ENCODE measurements around the gene ODAD3.

DNA sequence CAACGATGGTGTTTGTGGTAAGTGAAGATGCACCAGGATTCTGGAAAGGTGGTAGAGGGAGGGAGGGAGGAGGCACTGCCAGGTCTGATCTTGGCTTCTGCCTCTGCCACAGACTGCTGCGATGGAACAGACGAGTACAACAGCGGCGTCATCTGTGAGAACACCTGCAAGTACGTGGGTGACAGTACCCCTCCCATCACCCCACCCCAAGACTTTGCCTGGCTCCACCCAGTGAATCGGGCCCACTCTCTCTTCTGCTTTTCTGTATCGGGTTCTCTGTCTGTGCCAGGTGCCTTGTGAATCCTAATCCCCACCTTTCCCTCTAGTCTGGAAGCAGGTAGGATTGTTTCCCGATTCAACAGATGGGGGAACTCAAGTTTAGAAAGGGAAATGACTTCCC lies 3.0 kb upstream of the ODAD3 start:
- TF ChIP-seq, protein P1, sequence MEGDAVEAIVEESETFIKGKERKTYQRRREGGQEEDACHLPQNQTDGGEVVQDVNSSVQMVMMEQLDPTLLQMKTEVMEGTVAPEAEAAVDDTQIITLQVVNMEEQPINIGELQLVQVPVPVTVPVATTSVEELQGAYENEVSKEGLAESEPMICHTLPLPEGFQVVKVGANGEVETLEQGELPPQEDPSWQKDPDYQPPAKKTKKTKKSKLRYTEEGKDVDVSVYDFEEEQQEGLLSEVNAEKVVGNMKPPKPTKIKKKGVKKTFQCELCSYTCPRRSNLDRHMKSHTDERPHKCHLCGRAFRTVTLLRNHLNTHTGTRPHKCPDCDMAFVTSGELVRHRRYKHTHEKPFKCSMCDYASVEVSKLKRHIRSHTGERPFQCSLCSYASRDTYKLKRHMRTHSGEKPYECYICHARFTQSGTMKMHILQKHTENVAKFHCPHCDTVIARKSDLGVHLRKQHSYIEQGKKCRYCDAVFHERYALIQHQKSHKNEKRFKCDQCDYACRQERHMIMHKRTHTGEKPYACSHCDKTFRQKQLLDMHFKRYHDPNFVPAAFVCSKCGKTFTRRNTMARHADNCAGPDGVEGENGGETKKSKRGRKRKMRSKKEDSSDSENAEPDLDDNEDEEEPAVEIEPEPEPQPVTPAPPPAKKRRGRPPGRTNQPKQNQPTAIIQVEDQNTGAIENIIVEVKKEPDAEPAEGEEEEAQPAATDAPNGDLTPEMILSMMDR (IDR thresholded peaks at IDR 0.05) = no peak
- TF ChIP-seq POLR2AphosphoS5 (IDR thresholded peaks at IDR 0.05; ENCODE audit: low read depth, low read length) (no peak), SIN3A (IDR thresholded peaks at IDR 0.05; ENCODE audit: borderline replicate concordance, insufficient read depth, low read depth, low read length) (no peak)
- TF ChIP-seq, protein P2, sequence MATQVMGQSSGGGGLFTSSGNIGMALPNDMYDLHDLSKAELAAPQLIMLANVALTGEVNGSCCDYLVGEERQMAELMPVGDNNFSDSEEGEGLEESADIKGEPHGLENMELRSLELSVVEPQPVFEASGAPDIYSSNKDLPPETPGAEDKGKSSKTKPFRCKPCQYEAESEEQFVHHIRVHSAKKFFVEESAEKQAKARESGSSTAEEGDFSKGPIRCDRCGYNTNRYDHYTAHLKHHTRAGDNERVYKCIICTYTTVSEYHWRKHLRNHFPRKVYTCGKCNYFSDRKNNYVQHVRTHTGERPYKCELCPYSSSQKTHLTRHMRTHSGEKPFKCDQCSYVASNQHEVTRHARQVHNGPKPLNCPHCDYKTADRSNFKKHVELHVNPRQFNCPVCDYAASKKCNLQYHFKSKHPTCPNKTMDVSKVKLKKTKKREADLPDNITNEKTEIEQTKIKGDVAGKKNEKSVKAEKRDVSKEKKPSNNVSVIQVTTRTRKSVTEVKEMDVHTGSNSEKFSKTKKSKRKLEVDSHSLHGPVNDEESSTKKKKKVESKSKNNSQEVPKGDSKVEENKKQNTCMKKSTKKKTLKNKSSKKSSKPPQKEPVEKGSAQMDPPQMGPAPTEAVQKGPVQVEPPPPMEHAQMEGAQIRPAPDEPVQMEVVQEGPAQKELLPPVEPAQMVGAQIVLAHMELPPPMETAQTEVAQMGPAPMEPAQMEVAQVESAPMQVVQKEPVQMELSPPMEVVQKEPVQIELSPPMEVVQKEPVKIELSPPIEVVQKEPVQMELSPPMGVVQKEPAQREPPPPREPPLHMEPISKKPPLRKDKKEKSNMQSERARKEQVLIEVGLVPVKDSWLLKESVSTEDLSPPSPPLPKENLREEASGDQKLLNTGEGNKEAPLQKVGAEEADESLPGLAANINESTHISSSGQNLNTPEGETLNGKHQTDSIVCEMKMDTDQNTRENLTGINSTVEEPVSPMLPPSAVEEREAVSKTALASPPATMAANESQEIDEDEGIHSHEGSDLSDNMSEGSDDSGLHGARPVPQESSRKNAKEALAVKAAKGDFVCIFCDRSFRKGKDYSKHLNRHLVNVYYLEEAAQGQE (IDR thresholded peaks at IDR 0.05; ENCODE audit: insufficient read depth in 1 of 2, low read depth in 2 of 2, low read length in 1 of 2) = no peak
